NB4 (cell line): ENCODE results near the gene RBM39.

Experiments used
- DNase-seq: peaks from one replicate; pipeline ENCODE4 v3.0.0; 2010; ENCODE audit warnings: low read depth
- H3K4me3 ChIP-seq: one replicate; pipeline ENCODE4 v1.5.1; 2011; ENCODE audit warnings: mild to moderate bottlenecking, low read depth, low read length, moderate library complexity
- CTCF ChIP-seq: IDR thresholded peaks from one replicate; pipeline ENCODE4 v1.5.1; 2012; ENCODE audit warnings: low read depth, low read length
- MAX ChIP-seq: IDR thresholded peaks from 2 replicates; pipeline ENCODE4 v1.6.1; 2011; ENCODE audit warnings: low read depth, low read length
- MYC ChIP-seq: IDR thresholded peaks from 2 replicates; pipeline ENCODE4 v1.6.1; 2011; ENCODE audit warnings: low read depth, low read length
- POLR2A ChIP-seq: IDR thresholded peaks from 2 replicates; pipeline ENCODE4 v1.6.1; 2011; ENCODE audit warnings: mild to moderate bottlenecking; ENCODE audit not compliant: insufficient read length; ENCODE audit errors: extremely low read depth

Gene RBM39

GRCh38 chr20:35698298-35699126 is 43.5 kb downstream of the RBM39 start:
- DNase-seq: peak; percentile 61
- TF ChIP-seq CTCF: no peak
- no peak for TF ChIP-seq MYC
- TF ChIP-seq MAX: no peak
- no peak for TF ChIP-seq POLR2A

GRCh38 chr20:35697696-35698297 is 44.3 kb downstream of the RBM39 start:
- TF ChIP-seq MAX (no peak), POLR2A (no peak), MYC (no peak), CTCF (no peak)
- DNase-seq: no peak
- H3K4me3 ChIP-seq: peak overlapping the region; percentile 96

More at GRCh38 chr20:35698298-35699126, 43.5 kb downstream of the RBM39 start:
- peak overlapping the region; percentile 96 for H3K4me3 ChIP-seq

GRCh38 chr20:35695978-35696377 is 46.1 kb downstream of the RBM39 start:
- H3K4me3 ChIP-seq: no peak overlapping the region
- TF ChIP-seq POLR2A (no peak), MAX (no peak), CTCF (no peak), MYC (no peak)
- no peak for DNase-seq

- DNase-seq: no peak
- H3K4me3 ChIP-seq: no peak overlapping the region
- TF ChIP-seq MAX (no peak), CTCF (no peak), MYC (no peak), POLR2A (no peak)
These were observed 46.8 kb downstream of the RBM39 start for GRCh38 chr20:35695245-35695749.

- no peak for TF ChIP-seq MAX
- TF ChIP-seq CTCF: no peak
- no peak for TF ChIP-seq MYC
- no peak for TF ChIP-seq POLR2A
- H3K4me3 ChIP-seq: no peak overlapping the region
- no peak for DNase-seq
These were observed 51.8 kb downstream of the RBM39 start for GRCh38 chr20:35690265-35690664.
